Vagina (tissue), 2 donors: ENCODE data around the gene CDK6. TPM values are rescaled to one million over a fixed set of nuclear protein-coding genes. Genes with fewer than 3 reads are reported as not detected.

ENCODE experiments used
- DNase-seq, 2 donors: peaks; one replicate each; pipeline ENCODE4 v3.0.0-alpha.2; 2017; ENCODE audit errors: extremely low spot score in 2 of 2
- H3K27ac ChIP-seq: fragments of 200-600 bp; sonication (generic); one replicate; pipeline ENCODE4 v1.5.1; 2019
- H3K27me3 ChIP-seq: fragments of 200-600 bp; sonication (generic); one replicate; pipeline ENCODE4 v1.5.1; 2019
- H3K36me3 ChIP-seq, 2 donors: fragments of 200-600 bp; sonication (generic); one replicate each; pipeline ENCODE4 v1.5.1; 2017 to 2019
- H3K4me1 ChIP-seq: fragments of 200-600 bp; sonication (generic); one replicate; pipeline ENCODE4 v1.5.1; 2019
- H3K4me3 ChIP-seq, 2 donors: fragments of 200-600 bp; sonication (generic); 1 replicate in 1 of 2; 2 replicates in 1 of 2; pipeline ENCODE4 v1.5.1; 2016 to 2019
- H3K9me3 ChIP-seq: fragments of 200-600 bp; sonication (generic); one replicate; pipeline ENCODE4 v1.5.1; 2019
- CTCF ChIP-seq, 3 experiments: fragments of 450-650 bp in 2 of 3; fragments of 200-600 bp in 1 of 3; sonication (generic) in 1 of 3; IDR thresholded peaks; one replicate each; pipeline ENCODE4 v1.5.1; 2017 to 2019; ENCODE audit warnings: antibody characterized with exemption in 3 of 3, mild to moderate bottlenecking in 2 of 3, moderate library complexity in 2 of 3
- POLR2A ChIP-seq, 2 donors: fragments of 450-650 bp; IDR thresholded peaks; one replicate each; pipeline ENCODE4 v1.6.1; 2017; ENCODE audit warnings: antibody characterized with exemption in 2 of 2, mild to moderate bottlenecking in 2 of 2, moderate library complexity in 2 of 2
- POLR2AphosphoS5 ChIP-seq, 2 donors: sonication (generic); formaldehyde crosslinking; IDR thresholded peaks; one replicate each; pipeline ENCODE4 v1.9.0; 2017; ENCODE audit warnings: antibody characterized with exemption in 2 of 2, mild to moderate bottlenecking in 2 of 2, low read depth in 1 of 2; ENCODE audit not compliant: insufficient read depth in 1 of 2
- intact Hi-C: fragments of 100-400 bp; cut with DNase I; formaldehyde crosslinking; loops from one replicate; pipeline ENCODE4 v1.15.1; 2023
- total RNA-seq: library from RNA; depleted of rRNA; stranded (reverse); fragments of >200 nt; gene quantifications from one replicate; pipeline ENCODE4 v1.2.3, GENCODE V29; 2016

The CDK6 gene
- total RNA-seq, 1 donor from 2014 or later, result 20.6 TPM

GRCh38 chr7:92723943-92724342 is 112.4 kb downstream of the CDK6 start:
- Histone ChIP-seq H3K27me3 (no peaks in the 10 kb centered on the region), H3K36me3 (peaks cover 0 to 6% of the 10 kb centered on the region in 2 donors), H3K9me3 (no peaks in the 10 kb centered on the region), H3K4me3 (no peak overlapping the region), H3K27ac (peak overlapping the region; percentile 1), H3K4me1 (peaks cover 11% of the 10 kb centered on the region)
- no peak for DNase-seq
- intact Hi-C loops, result no loop called here
- no peak for TF ChIP-seq CTCF (IDR thresholded peaks at IDR 0.05)
- no peak for TF ChIP-seq POLR2A (IDR thresholded peaks at IDR 0.05)
- no peak for TF ChIP-seq POLR2AphosphoS5 (IDR thresholded peaks at IDR 0.05; ENCODE audit: insufficient read depth in 1 of 2, low read depth in 1 of 2)

GRCh38 chr7:92723205-92723604 is 113.2 kb downstream of the CDK6 start:
- no peaks in the 10 kb centered on the region for H3K27me3 ChIP-seq
- peaks cover 18% of the 10 kb centered on the region for H3K4me1 ChIP-seq
- no peak for DNase-seq
- no peak for TF ChIP-seq POLR2AphosphoS5 (IDR thresholded peaks at IDR 0.05; ENCODE audit: insufficient read depth in 1 of 2, low read depth in 1 of 2)
- no peak for TF ChIP-seq POLR2A (IDR thresholded peaks at IDR 0.05)
- TF ChIP-seq CTCF (IDR thresholded peaks at IDR 0.05), result no peak
- H3K9me3 ChIP-seq, result no peaks in the 10 kb centered on the region
- intact Hi-C loops, result no loop called here
- H3K4me3 ChIP-seq, result no peak overlapping the region
- H3K27ac ChIP-seq, result peak overlapping the region; percentile 4
- peaks cover 0 to 6% of the 10 kb centered on the region in 2 donors for H3K36me3 ChIP-seq

- intact Hi-C loops, result no loop called here
- H3K36me3 ChIP-seq, result peaks cover 0 to 6% of the 10 kb centered on the region in 2 donors
- H3K27ac ChIP-seq, result peak overlapping the region; percentile 4
- DNase-seq, result no peak
- H3K4me3 ChIP-seq, result no peak overlapping the region
- peaks cover 18% of the 10 kb centered on the region for H3K4me1 ChIP-seq
- no peaks in the 10 kb centered on the region for H3K27me3 ChIP-seq
- no peak for TF ChIP-seq POLR2AphosphoS5 (IDR thresholded peaks at IDR 0.05; ENCODE audit: insufficient read depth in 1 of 2, low read depth in 1 of 2)
- no peak for TF ChIP-seq POLR2A (IDR thresholded peaks at IDR 0.05)
- no peak for TF ChIP-seq CTCF (IDR thresholded peaks at IDR 0.05)
- no peaks in the 10 kb centered on the region for H3K9me3 ChIP-seq
Observed at GRCh38 chr7:92722541-92722940, 113.8 kb downstream of the CDK6 start.

DNA sequence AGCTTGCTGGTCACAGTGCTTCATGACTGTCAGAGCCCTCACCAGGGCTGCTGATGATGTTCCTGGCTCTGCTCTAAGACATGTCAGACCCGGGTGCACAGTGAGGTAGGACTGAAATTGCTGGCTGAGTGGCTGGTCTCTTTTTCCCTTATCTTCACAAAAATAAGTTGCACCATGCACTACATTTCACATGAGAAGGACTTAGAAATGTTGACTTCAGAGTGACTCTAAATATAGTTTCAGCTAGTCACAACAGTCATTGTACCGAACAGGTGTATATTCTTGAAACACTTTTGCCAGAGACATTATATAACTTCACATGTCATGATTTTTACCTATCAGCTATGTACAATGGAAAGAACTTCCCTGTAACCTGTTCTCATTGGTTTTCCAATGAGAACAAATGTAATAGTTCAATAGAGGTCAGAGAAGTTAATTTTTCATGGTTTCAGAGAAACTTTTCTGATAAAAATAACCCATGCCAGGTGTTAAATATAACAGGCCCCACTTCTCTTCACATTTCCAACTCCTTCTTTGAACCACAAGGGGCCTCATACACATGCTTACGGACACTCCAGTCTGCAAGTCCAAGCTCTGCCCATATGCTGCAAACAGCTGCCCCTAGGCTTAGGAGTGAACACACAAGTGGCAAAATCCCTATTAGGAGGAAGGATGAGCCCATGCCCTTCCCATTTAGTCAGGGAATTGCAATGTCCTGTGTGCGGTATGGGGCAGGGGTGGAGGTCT is 115.6 kb downstream of the CDK6 start:
- Histone ChIP-seq H3K4me1 (peaks cover 18% of the 10 kb centered on the region), H3K27ac (no peak overlapping the region), H3K9me3 (no peaks in the 10 kb centered on the region), H3K36me3 (peaks cover 0 to 6% of the 10 kb centered on the region in 2 donors), H3K27me3 (no peaks in the 10 kb centered on the region), H3K4me3 (no peak overlapping the region)
- no peak for DNase-seq
- intact Hi-C loops, result no loop called here
- TF ChIP-seq POLR2AphosphoS5 (IDR thresholded peaks at IDR 0.05; ENCODE audit: insufficient read depth in 1 of 2, low read depth in 1 of 2) (no peak), CTCF (IDR thresholded peaks at IDR 0.05) (no peak), POLR2A (IDR thresholded peaks at IDR 0.05) (no peak)
